B cell (primary cell): ENCODE results near the gene ZPLD1. TPM values are rescaled to one million over a fixed set of nuclear protein-coding genes. Genes with fewer than 3 reads are reported as not detected.

Source experiments
- ATAC-seq: fragments of 200-7000 bp; cut with Tn5 transposase; one replicate; pipeline ENCODE4 v1.10.0; 2021; ENCODE audit warnings: low read depth, mild to moderate bottlenecking, moderate number of reproducible peaks, moderate library complexity
- CTCF ChIA-PET: fragments of 350-600 bp; sonication (Branson Sonifier 250); formaldehyde crosslinking; loops from one replicate; lab custom pipeline; 2021; ENCODE audit warnings: antibody characterized with exemption, inconsistent platforms; lab: Charles Lee
- POLR2A ChIA-PET: fragments of 350-600 bp; sonication (Branson Sonifier 250); formaldehyde crosslinking; loops from one replicate; lab custom pipeline; 2021; ENCODE audit warnings: antibody characterized with exemption; lab: Charles Lee
- DNase-seq: peaks from one replicate; pipeline ENCODE4 v3.0.0; 2013
- H2AFZ ChIP-seq: 2 replicates; pipeline ENCODE4 v1.6.1; 2012; ENCODE audit warnings: mild to moderate bottlenecking, low read depth, low read length; ENCODE audit not compliant: insufficient read depth, poor library complexity, severe bottlenecking
- H3K27ac ChIP-seq, 2 donors: 1 replicate in 1 of 2; 2 replicates in 1 of 2; pipeline ENCODE4 v1.5.1; 2012 to 2013; ENCODE audit warnings: low read length in 2 of 2, mild to moderate bottlenecking in 2 of 2, moderate library complexity in 1 of 2
- H3K27me3 ChIP-seq, 4 experiments: fragments of 200-600 bp in 1 of 4; sonication (generic) in 1 of 4; replicated peaks in 1 of 4; 1 replicate in 2 of 4; 2 replicates in 2 of 4; pipeline versions ENCODE4 v1.6.1 to v1.7.0; 2013 to 2016; ENCODE audit warnings: low read length in 3 of 4, mild to moderate bottlenecking in 2 of 4, mixed read lengths in 1 of 4, moderate library complexity in 1 of 4; ENCODE audit not compliant: insufficient read depth in 4 of 4, control insufficient read depth in 3 of 4; ENCODE audit errors: control extremely low read depth in 1 of 4
- H3K36me3 ChIP-seq, 2 experiments: replicated peaks in 1 of 2; 1 replicate in 1 of 2; 2 replicates in 1 of 2; pipeline versions ENCODE4 v1.6.1 to v1.7.1; 2013; ENCODE audit warnings: low read length in 1 of 2; ENCODE audit not compliant: insufficient read depth in 2 of 2, control insufficient read depth in 1 of 2; ENCODE audit errors: control extremely low read depth in 1 of 2, extremely low read depth in 1 of 2
- H3K4me1 ChIP-seq, 2 donors: fragments of 200-600 bp in 1 of 2; sonication (generic) in 1 of 2; 1 replicate in 1 of 2; 2 replicates in 1 of 2; pipeline versions ENCODE4 v1.5.1 to v1.6.1; 2013 to 2017; ENCODE audit warnings: low read length in 2 of 2; ENCODE audit not compliant: control insufficient read depth in 2 of 2, insufficient read depth in 2 of 2
- H3K4me2 ChIP-seq: replicated peaks from 2 replicates; pipeline ENCODE3; 2012; ENCODE audit warnings: mild to moderate bottlenecking, low read depth, low read length; ENCODE audit not compliant: poor library complexity, severe bottlenecking
- H3K4me3 ChIP-seq, 5 experiments: fragments of 200-600 bp in 1 of 5; sonication (generic) in 1 of 5; 1 replicate in 3 of 5; 2 replicates in 2 of 5; pipeline versions ENCODE4 v1.5.1 to v1.7.0; 2011 to 2016; ENCODE audit warnings: low read length in 4 of 5, mild to moderate bottlenecking in 4 of 5, low read depth in 2 of 5, control low read depth in 1 of 5, moderate library complexity in 1 of 5; ENCODE audit not compliant: insufficient read depth in 1 of 5; ENCODE audit errors: control extremely low read depth in 1 of 5, extremely low read depth in 1 of 5
- H3K79me2 ChIP-seq: fragments of 200-600 bp; sonication (generic); one replicate; pipeline ENCODE4 v1.6.0; 2016; ENCODE audit warnings: low read length; ENCODE audit not compliant: control insufficient read depth, insufficient read depth
- H3K9ac ChIP-seq: fragments of 200-600 bp; sonication (generic); 2 replicates; pipeline ENCODE4 v1.6.1; 2017; ENCODE audit warnings: mild to moderate bottlenecking, low read length, moderate library complexity
- H3K9me3 ChIP-seq, 3 donors: one replicate each; pipeline versions ENCODE4 v1.6.1 to v1.7.1; 2013; ENCODE audit warnings: low read length in 2 of 3; ENCODE audit not compliant: control insufficient read depth in 2 of 3, insufficient read depth in 1 of 3; ENCODE audit errors: control extremely low read depth in 1 of 3
- H4K20me1 ChIP-seq: 2 replicates; pipeline ENCODE4 v1.6.0; 2012; ENCODE audit warnings: mild to moderate bottlenecking, low read length; ENCODE audit not compliant: insufficient read depth, control insufficient read depth, poor library complexity, severe bottlenecking
- H3K27ac Mint-ChIP-seq: one replicate; pipeline ENCODE4 v1.8.0; 2021; ENCODE audit warnings: mixed read lengths
- H3K27me3 Mint-ChIP-seq: one replicate; pipeline ENCODE4 v1.8.0; 2021; ENCODE audit warnings: mixed read lengths
- H3K4me1 Mint-ChIP-seq: one replicate; pipeline ENCODE4 v1.8.0; 2021; ENCODE audit warnings: mixed read lengths
- H3K4me3 Mint-ChIP-seq: one replicate; pipeline ENCODE4 v1.8.0; 2021; ENCODE audit warnings: mixed read lengths
- H3K9me3 Mint-ChIP-seq: one replicate; pipeline ENCODE4 v1.8.0; 2022; ENCODE audit warnings: mixed read lengths; ENCODE audit not compliant: insufficient read depth
- EZH2 ChIP-seq: IDR thresholded peaks from 2 replicates; pipeline ENCODE4 v1.6.1; 2012; ENCODE audit warnings: borderline replicate concordance, low read depth, mild to moderate bottlenecking, moderate library complexity, low read length; ENCODE audit not compliant: insufficient read depth, poor library complexity, severe bottlenecking
- WGBS: methylation state at CpG from one replicate; pipeline ENCODE4 v1.1.5; 2013; ENCODE audit warnings: missing lambda C conversion rate; ENCODE audit not compliant: insufficient coverage; 5-methylcytosine and 5-hydroxymethylcytosine counted together
- intact Hi-C: fragments of 100-400 bp; cut with micrococcal nuclease; formaldehyde crosslinking; loops from one replicate; pipeline ENCODE4 v1.10.0; 2022
- polyA plus RNA-seq: library from polyadenylated mRNA; depleted of rRNA; stranded (reverse); fragments of >200 nt; gene quantifications from 2 replicates; pipeline ENCODE4 v1.2.3, GENCODE V29; 2012
- total RNA-seq, 2 donors: library from RNA; stranded (reverse); fragments of 120-200 nt in 1 of 2; gene quantifications; 1 replicate in 1 of 2; 2 replicates in 1 of 2; pipeline versions ENCODE4 v1.2.3 to v1.2.4, GENCODE V29; 2013 to 2022
- TF ChIP-seq, protein P1 (sequence below): fragments of 200-600 bp; IDR thresholded peaks from one replicate; pipeline ENCODE4 v1.8.0; 2022; ENCODE audit warnings: antibody characterized with exemption, mild to moderate bottlenecking

The ZPLD1 gene
- total and polyA plus RNA-seq, 2 donors (not counting 1 experiment from before 2014, with no cell fraction given): not detected

DNA sequence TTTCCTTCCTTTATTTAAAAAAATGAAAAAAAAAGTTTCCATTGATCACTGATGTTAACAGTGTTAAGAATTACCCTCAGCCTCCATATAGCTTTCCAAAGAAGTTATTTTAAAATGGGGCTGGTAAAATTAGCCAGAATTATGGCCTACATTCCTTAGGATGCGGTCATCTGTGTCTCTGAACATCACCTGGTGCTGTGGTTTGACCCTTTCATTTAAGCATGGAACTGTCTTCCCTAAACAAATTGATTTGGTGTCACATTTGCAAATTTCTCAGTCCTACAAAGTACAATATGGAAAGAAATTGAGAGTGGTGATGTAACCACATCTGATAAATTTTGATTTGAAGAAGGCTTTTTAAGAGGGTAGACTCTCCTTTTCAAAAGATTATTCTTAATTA, 40.3 kb upstream of the ZPLD1 start:
- no peak overlapping the region for H2AFZ ChIP-seq
- no peaks in the 10 kb centered on the region for H3K9me3 ChIP-seq
- H3K9ac ChIP-seq: no peak overlapping the region
- H4K20me1 ChIP-seq: no peaks in the 10 kb centered on the region
- H3K4me2 ChIP-seq: no peak overlapping the region
- Mint-ChIP-seq H3K4me1 (no peaks in the 10 kb centered on the region), H3K27me3 (peaks cover 11% of the 10 kb centered on the region), H3K27ac (no peak overlapping the region), H3K9me3 (no peaks in the 10 kb centered on the region), H3K4me3 (no peak overlapping the region)
- TF ChIP-seq, protein P1, sequence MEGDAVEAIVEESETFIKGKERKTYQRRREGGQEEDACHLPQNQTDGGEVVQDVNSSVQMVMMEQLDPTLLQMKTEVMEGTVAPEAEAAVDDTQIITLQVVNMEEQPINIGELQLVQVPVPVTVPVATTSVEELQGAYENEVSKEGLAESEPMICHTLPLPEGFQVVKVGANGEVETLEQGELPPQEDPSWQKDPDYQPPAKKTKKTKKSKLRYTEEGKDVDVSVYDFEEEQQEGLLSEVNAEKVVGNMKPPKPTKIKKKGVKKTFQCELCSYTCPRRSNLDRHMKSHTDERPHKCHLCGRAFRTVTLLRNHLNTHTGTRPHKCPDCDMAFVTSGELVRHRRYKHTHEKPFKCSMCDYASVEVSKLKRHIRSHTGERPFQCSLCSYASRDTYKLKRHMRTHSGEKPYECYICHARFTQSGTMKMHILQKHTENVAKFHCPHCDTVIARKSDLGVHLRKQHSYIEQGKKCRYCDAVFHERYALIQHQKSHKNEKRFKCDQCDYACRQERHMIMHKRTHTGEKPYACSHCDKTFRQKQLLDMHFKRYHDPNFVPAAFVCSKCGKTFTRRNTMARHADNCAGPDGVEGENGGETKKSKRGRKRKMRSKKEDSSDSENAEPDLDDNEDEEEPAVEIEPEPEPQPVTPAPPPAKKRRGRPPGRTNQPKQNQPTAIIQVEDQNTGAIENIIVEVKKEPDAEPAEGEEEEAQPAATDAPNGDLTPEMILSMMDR: no peak
- no peaks in the 10 kb centered on the region for H3K79me2 ChIP-seq
- ATAC-seq: no peak
- ChIA-PET CTCF (no interaction called here), POLR2A (no interaction called here)
- H3K27me3 ChIP-seq: no peaks in the 10 kb centered on the region
- no peaks in the 10 kb centered on the region for H3K36me3 ChIP-seq
- WGBS: no CpG with 5 or more reads among the region's 1 CpG
- intact Hi-C loops: no loop called here
- no peak overlapping the region for H3K4me3 ChIP-seq
- H3K4me1 ChIP-seq: no peaks in the 10 kb centered on the region
- no peak for DNase-seq
- no peak overlapping the region for H3K27ac ChIP-seq

DNA sequence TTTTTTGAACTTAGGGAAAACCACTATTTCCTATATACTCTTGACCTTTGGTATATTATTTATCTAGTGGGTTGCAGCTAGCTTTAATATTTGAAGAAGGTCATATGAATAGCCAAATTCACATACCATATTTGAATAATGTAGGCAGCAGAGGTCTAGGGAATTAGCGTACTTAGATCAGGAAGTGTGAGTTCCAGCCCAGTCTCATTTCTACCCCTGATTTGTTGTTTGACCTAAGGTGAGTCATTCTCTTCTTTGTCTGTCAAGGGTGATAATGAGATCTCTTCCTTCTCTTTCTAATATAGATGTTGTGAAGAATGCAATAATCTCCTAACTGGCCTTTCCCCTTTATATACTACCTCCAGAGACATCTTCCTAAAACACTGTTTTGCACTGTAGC, 36.6 kb upstream of the ZPLD1 start:
- POLR2A ChIA-PET: no interaction called here
- WGBS: no CpG with 5 or more reads among the region's 1 CpG

More for the DNA sequence above, 36.6 kb upstream of the ZPLD1 start:
- Histone ChIP-seq H3K79me2 (no peaks in the 10 kb centered on the region), H3K27ac (no peak overlapping the region), H3K4me3 (no peak overlapping the region), H3K9me3 (no peaks in the 10 kb centered on the region), H3K4me2 (no peak overlapping the region), H3K9ac (no peak overlapping the region), H2AFZ (no peak overlapping the region), H3K27me3 (no peaks in the 10 kb centered on the region), H3K4me1 (no peaks in the 10 kb centered on the region), H4K20me1 (no peaks in the 10 kb centered on the region), H3K36me3 (no peaks in the 10 kb centered on the region)
- no peak for TF ChIP-seq EZH2
- TF ChIP-seq, protein P1: no peak
- DNase-seq (no peak), ATAC-seq (no peak)
- CTCF ChIA-PET: no interaction called here
- Mint-ChIP-seq H3K27me3 (peaks cover 21% of the 10 kb centered on the region), H3K9me3 (no peaks in the 10 kb centered on the region), H3K27ac (no peak overlapping the region), H3K4me3 (no peak overlapping the region), H3K4me1 (no peaks in the 10 kb centered on the region)
- intact Hi-C loops: no loop called here
